Globus pallidus (tissue), 1 donor: ENCODE measurements around the gene PLXNA4.

Experiments
- DNase-seq: peaks from one replicate; pipeline ENCODE4 v3.0.0-alpha.2; 2015; ENCODE audit warnings: low spot score

Gene PLXNA4

DNA sequence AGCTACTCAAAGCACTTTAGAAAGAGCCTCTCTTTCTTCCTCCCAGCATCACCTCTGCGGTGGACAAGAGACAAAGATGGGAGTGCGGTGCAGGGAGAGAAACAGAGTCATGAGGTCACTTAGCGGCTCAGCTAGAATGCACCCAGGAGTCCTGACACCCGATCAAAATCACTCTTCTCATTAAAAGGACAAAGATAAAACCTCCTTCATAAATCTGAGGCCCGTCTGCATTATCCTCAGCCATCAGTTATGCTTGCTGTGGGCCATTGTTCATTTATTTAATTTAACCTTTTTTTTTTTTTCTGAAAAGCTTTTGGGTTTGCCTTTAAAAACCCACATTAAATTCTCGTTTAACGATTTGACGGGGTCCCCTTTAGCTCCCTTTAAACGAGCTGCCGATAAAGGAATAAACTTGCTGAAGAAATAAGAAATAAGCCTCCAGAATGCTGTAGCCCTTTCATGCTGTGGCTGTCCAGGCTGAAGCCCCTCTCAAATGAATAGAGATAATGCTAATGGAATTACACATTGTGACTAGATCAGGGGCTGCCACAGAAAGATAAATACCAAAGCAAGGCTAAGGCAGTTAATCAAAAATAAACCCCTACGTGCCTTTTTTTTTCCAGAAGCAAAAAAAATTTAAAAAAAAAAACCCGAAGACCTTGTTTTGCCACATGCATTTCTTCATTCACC, 16.1 kb upstream of the PLXNA4 start:
- DNase-seq: no peak

GRCh38 chr7:132590162-132590561, 13.9 kb upstream of the PLXNA4 start:
- no peak for DNase-seq

- no peak for DNase-seq
Observed at GRCh38 chr7:132588596-132588995, 12.3 kb upstream of the PLXNA4 start.

GRCh38 chr7:132584796-132585494, 8.7 kb upstream of the PLXNA4 start:
- DNase-seq: no peak

- DNase-seq: no peak
Observed at GRCh38 chr7:132581431-132581830, 5.2 kb upstream of the PLXNA4 start.

DNA sequence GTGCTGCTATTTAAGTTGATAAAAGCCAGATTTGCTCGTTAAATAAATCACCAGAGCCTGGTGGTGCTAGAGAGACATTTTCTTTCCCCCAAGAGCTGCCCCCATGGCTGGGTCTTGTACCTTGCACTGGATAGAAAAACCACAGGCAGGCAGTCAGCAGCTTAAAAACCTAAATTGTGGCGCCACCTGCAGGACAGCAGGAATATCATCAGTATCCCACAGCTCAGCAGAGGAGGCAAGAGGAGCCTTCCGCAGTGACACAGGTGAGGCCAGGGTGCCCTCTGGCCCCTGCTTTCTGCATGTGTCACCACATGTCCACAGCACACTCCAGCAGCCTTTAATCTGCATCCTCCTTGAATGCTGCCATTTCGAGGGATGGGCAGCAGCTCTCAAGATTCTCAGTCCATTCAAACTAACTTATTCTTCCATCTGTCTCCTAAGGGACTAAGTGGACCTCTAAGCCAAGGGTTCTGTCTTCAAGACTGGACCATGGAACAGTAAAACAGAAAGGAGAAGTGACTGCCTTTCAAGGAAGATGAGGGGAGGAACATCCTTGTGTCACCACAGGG, 4.5 kb upstream of the PLXNA4 start:
- DNase-seq: peak; percentile 72

DNA sequence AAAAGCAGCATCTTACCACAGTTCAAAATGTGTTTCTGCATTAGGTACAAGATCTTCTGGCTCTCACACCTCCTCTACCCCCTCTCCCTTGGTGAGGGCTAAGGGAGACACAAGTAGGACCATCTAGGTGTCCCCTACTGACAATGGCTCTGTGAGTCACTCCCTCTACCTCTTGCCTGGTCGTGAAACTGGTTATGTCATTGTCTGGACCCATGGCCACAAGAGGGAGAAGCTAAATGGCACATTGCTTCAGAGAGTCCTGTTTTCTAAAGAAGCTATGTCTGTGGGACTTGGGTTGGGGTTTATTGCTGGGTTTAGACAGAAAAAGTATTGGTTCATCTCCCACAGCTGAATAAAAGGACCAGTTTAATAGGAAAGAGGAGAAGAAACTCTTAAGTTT, 4.0 kb upstream of the PLXNA4 start:
- no peak for DNase-seq

DNA sequence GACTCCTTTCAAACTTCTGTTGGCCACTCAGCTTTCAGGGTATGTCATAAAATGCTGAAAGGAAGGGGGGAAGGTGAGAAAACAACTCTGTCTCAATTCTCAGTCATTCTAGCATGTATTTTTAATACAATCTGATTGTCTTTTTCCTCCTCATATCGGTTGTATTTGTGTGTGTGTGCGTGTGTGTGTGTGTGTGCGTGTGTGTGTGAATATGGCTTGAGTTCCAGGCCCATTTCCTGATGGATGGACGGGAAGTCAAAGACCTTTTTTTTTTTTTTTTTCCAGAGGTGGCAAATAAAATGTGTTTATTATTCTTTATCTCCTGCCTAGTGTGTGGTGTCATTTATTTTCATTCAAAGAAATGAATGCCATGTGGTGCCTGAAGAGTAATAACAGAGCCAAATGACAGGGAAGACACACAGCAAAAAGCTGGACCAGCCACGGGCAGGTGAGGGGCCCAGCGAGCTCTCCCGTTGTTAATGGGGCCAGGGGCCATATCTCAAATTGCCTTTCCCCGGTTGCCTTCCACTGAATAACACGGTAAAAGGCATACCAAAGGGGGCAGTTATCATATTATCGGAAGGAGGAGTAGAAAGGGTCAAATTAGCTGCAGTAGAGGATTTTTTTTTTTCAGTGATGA, 3.1 kb upstream of the PLXNA4 start:
- no peak for DNase-seq

DNA sequence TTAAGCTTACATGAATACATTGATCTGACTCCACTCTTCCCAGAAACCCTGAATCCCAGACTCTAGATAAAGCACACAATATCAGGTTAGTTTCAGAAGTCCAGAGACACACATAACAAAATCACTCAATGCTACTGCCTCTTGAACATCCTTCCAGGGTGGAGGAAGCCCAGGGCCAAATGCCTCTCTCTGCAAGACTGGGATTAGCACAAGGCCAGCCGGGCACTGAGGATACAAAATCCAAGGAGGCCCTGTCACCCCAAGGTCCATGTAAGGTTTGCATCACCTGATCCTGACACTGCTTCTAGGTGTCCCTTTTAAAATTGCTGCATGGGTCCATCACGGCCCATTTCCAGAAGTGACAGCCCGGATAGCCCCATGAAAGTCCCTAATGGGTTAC, 2.6 kb upstream of the PLXNA4 start:
- DNase-seq: no peak

DNA sequence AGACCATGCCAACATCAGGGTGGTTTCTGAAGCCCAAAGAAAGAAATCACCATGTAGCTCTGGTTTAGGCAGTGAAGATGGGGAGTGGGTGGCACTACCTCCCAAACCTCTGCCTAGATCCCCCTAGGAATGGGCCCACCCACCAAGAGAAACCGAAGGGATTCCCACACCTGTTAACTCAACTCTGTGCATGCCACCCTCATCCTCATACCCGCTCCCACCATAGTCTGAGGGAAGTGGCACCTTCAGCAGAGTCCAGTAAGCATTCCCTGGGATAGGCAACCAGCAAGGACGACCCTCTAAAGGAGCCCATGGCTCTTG, 1.7 kb upstream of the PLXNA4 start:
- DNase-seq: no peak

GRCh38 chr7:132577206-132578049, 1.2 kb upstream of the PLXNA4 start:
- peak; percentile 65 for DNase-seq

GRCh38 chr7:132576721-132577085, 433 bp upstream of the PLXNA4 start:
- DNase-seq: no peak

- DNase-seq: peak; percentile 24
Observed at GRCh38 chr7:132575419-132575981, 770 bp downstream of the PLXNA4 start.

DNA sequence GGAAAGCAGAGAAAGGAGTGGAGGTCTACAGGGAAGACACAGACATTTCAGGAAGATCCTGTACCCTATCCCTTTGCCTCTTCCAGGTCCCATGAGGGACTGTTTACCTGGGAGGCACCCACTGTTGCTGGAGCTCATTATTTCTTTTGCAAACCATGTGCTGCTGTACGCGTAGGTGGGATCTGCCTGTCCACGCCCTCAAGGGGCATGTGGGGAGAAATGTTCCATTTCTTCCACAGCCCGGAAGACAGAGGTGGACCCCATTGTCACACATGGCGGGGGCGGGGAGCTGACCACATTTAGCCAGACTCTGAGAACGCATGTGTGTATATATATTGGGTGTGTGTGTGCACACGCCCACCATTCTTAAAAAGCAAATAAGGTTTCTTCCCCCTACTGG, 2.0 kb downstream of the PLXNA4 start:
- no peak for DNase-seq

- DNase-seq: no peak
Observed at GRCh38 chr7:132573251-132573955, 2.9 kb downstream of the PLXNA4 start.

GRCh38 chr7:132572526-132572925, 3.7 kb downstream of the PLXNA4 start:
- no peak for DNase-seq

GRCh38 chr7:132571970-132572369, 4.3 kb downstream of the PLXNA4 start:
- DNase-seq: no peak

- DNase-seq: no peak
Observed at GRCh38 chr7:132569884-132570614, 6.2 kb downstream of the PLXNA4 start.

GRCh38 chr7:132568962-132569361, 7.3 kb downstream of the PLXNA4 start:
- no peak for DNase-seq

DNA sequence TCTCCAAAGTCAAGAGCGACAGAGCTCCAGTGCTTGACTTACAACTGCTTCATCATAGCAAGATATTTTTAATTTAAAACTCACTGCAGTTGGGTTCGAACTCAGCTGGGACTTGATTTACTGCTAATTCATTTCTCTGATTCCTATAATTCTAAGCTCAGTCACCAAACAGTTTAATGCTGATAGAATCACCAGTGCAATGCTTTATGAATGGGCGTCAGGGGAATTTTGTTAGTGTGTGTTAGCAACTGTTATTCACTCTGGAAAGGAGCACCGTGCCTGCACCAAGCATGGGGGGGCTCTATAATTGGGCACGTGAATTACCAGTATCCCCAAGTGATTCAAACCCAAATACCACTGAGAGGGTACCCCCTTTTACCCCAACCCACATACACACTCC, 10.4 kb downstream of the PLXNA4 start:
- no peak for DNase-seq

- DNase-seq: no peak
Observed at GRCh38 chr7:132565441-132565840, 10.8 kb downstream of the PLXNA4 start.
